DOHH2 (cell line): ENCODE results near the gene ANK2.

Source experiments
- H3F3A ChIP-seq: fragments of 200-600 bp; sonication (generic), shearing (Covaris generic); 2 replicates; pipeline ENCODE4 v1.6.0; 2016; ENCODE audit warnings: antibody characterized with exemption, mild to moderate bottlenecking; ENCODE audit not compliant: control insufficient read depth, insufficient read depth
- H3K27ac ChIP-seq: fragments of 200-600 bp; sonication (generic); 2 replicates; pipeline ENCODE4 v1.5.1; 2014; ENCODE audit warnings: low read depth, mild to moderate bottlenecking, low read length, moderate library complexity
- H3K27me3 ChIP-seq: fragments of 200-600 bp; sonication (generic); 2 replicates; pipeline ENCODE4 v1.6.1; 2014; ENCODE audit warnings: mild to moderate bottlenecking, low read length, mixed read lengths; ENCODE audit not compliant: control insufficient read depth
- H3K36me3 ChIP-seq: fragments of 200-600 bp; sonication (generic); 2 replicates; pipeline ENCODE4 v1.6.1; 2014; ENCODE audit warnings: mild to moderate bottlenecking, low read length, moderate library complexity, mixed read lengths; ENCODE audit not compliant: control insufficient read depth
- H3K4me1 ChIP-seq: fragments of 200-600 bp; sonication (generic); 2 replicates; pipeline ENCODE4 v1.6.1; 2014; ENCODE audit warnings: mild to moderate bottlenecking, low read length, mixed read lengths; ENCODE audit not compliant: control insufficient read depth
- H3K4me2 ChIP-seq: fragments of 200-600 bp; sonication (generic); 2 replicates; pipeline ENCODE4 v1.6.0; 2014; ENCODE audit warnings: mild to moderate bottlenecking, low read length, moderate library complexity
- H3K4me3 ChIP-seq: fragments of 200-600 bp; sonication (generic); 2 replicates; pipeline ENCODE4 v1.5.1; 2014; ENCODE audit warnings: mild to moderate bottlenecking, low read length, mixed read lengths
- H3K79me2 ChIP-seq: fragments of 200-600 bp; sonication (generic); 2 replicates; pipeline ENCODE4 v1.6.1; 2014; ENCODE audit warnings: mild to moderate bottlenecking, low read length, mixed read lengths; ENCODE audit not compliant: control insufficient read depth
- H3K9me2 ChIP-seq: fragments of 200-600 bp; sonication (generic); replicated peaks from 2 replicates; pipeline ENCODE4 v1.6.1; 2014; ENCODE audit warnings: mild to moderate bottlenecking, low read length, mixed read lengths; ENCODE audit not compliant: control insufficient read depth
- H3K9me3 ChIP-seq: fragments of 200-600 bp; sonication (generic); 2 replicates; pipeline ENCODE4 v1.6.1; 2014; ENCODE audit warnings: antibody characterized with exemption, low read length, mixed read lengths; ENCODE audit not compliant: control insufficient read depth, insufficient read depth
- H4K20me1 ChIP-seq: fragments of 200-600 bp; sonication (generic); 2 replicates; pipeline ENCODE4 v1.6.0; 2014; ENCODE audit warnings: low read depth, mild to moderate bottlenecking, antibody characterized with exemption, low read length, moderate library complexity; ENCODE audit not compliant: control insufficient read depth, insufficient read depth
- CTCF ChIP-seq: fragments of 200-600 bp; sonication (generic); IDR thresholded peaks from one replicate; pipeline ENCODE4 v1.5.1; 2014; ENCODE audit warnings: antibody characterized with exemption, mild to moderate bottlenecking, low read depth, low read length; ENCODE audit not compliant: poor library complexity, severe bottlenecking
- EZH2phosphoT487 ChIP-seq: fragments of 200-600 bp; sonication (generic); IDR thresholded peaks from 2 replicates; pipeline ENCODE4 v1.6.1; 2017; ENCODE audit warnings: borderline replicate concordance, mild to moderate bottlenecking, antibody characterized with exemption, low read length, moderate library complexity, mixed read lengths

The ANK2 gene

GRCh38 chr4:113157086-113157857, 107.8 kb downstream of the ANK2 start:
- no peaks in the 10 kb centered on the region for H3K79me2 ChIP-seq
- H3K4me3 ChIP-seq, result no peak overlapping the region
- no peaks in the 10 kb centered on the region for H3K36me3 ChIP-seq
- no peaks in the 10 kb centered on the region for H3K4me1 ChIP-seq
- TF ChIP-seq EZH2phosphoT487 (no peak), CTCF (no peak)
- no peaks in the 10 kb centered on the region for H3K27me3 ChIP-seq
- H3K9me3 ChIP-seq, result no peaks in the 10 kb centered on the region
- H4K20me1 ChIP-seq, result no peaks in the 10 kb centered on the region
- H3K9me2 ChIP-seq, result no peaks in the 10 kb centered on the region
- no peak overlapping the region for H3K4me2 ChIP-seq
- H3F3A ChIP-seq, result no peaks in the 10 kb centered on the region
- no peak overlapping the region for H3K27ac ChIP-seq

GRCh38 chr4:113159942-113160545, 110.6 kb downstream of the ANK2 start:
- H3K9me3 ChIP-seq, result no peaks in the 10 kb centered on the region
- no peak overlapping the region for H3K4me2 ChIP-seq
- no peaks in the 10 kb centered on the region for H3K36me3 ChIP-seq
- TF ChIP-seq EZH2phosphoT487, result no peak
- TF ChIP-seq CTCF, result no peak
- no peaks in the 10 kb centered on the region for H3K79me2 ChIP-seq
- H4K20me1 ChIP-seq, result no peaks in the 10 kb centered on the region
- H3K27me3 ChIP-seq, result no peaks in the 10 kb centered on the region
- H3K4me3 ChIP-seq, result no peak overlapping the region
- H3K9me2 ChIP-seq, result no peaks in the 10 kb centered on the region
- no peak overlapping the region for H3K27ac ChIP-seq
- H3F3A ChIP-seq, result no peaks in the 10 kb centered on the region
- no peaks in the 10 kb centered on the region for H3K4me1 ChIP-seq

- Histone ChIP-seq H3K4me1 (no peaks in the 10 kb centered on the region), H3F3A (no peaks in the 10 kb centered on the region), H3K27ac (no peak overlapping the region), H3K9me2 (no peaks in the 10 kb centered on the region), H3K4me3 (no peak overlapping the region), H3K9me3 (no peaks in the 10 kb centered on the region), H3K79me2 (no peaks in the 10 kb centered on the region), H3K36me3 (no peaks in the 10 kb centered on the region), H3K4me2 (no peak overlapping the region), H4K20me1 (no peaks in the 10 kb centered on the region), H3K27me3 (no peaks in the 10 kb centered on the region)
- no peak for TF ChIP-seq EZH2phosphoT487
- TF ChIP-seq CTCF, result no peak
Observed at GRCh38 chr4:113160548-113160947, 111.1 kb downstream of the ANK2 start.
